Measurements from ENCODE around the gene SLC31A2.

The SLC31A2 gene

DNA sequence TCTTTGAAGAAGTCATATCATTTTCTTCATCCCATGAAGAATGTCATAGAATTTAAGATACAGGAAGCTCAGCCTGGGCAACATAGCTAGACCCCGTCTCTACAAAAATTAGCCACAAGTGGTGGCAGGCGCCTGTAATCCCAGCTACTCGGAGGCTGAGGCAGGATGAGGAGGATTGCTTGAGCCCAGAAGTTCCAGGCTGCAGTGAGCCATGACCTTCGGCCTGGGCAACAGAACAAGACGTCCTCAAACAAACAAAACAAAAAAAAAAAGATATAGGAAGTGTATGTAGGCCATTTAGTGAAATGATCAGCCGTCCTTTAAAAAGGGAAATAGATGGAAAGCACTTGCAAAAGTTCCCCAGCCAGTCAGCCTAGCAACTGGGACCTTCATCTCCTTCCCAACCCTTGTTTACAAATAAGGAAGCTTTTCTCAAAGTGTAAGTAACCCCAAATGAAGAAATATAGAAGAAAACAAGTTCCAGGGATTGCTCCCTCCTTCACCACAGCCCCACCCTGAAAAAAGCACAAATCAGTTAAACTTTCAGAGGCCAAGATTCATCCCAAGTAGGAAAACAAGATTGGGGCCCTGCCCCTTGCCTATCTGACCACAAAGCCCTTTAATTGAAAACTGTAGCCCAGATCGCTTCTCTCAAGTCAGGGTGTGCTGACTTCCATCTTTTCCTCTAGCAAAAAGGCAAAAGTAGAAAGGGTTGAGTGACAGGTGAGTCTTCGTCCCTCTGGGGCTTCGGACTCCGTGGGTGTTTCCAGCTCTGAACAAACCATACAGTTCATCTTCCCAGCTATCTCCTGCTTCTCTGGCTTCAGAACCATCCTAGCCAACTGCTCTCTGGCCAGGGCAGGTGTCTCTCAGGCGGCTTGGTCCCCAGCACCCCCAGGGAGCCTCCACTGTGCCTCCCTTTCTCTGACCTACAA, 1.2 kb downstream of the SLC31A2 start:
- no peak for DNase-seq

DNA sequence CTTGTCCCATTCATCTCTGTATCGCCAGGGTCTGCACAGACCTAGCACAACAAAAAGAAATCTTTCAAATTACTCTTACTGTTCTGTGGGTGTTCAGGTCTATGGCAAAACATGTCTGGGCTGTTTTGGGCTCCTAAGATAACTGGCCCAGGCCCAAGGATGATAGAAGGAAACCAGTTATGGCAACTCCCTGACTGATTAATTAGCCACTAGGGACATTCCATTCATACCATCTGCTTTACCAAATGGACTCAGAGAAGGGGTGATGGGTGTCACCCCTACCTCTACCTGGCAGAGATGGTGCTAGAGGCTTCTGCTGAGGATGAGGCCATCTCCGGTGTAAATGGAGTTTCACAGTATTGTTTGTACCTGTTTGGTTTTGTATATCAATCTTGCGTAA, 1.9 kb downstream of the SLC31A2 start:
- no peak for DNase-seq

DNA sequence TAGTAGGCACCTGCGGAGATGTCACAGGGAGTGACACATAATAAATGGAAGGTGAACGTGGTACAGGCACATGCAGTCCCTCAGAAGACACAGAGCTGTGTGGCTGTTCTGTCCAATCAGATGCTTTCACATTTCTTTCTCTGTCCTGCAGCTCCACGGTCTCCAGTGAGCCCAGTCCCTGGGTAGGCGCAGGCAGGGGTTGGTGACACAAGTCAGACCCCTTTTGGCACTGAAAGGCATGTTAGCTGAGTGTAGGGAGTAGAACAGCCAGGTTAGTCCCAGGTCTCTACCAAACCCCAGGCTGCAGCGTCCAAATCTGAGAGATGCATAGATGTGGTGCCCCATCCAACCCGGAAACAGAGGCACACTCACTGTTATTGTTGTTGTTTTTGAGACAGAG, 2.8 kb downstream of the SLC31A2 start:
- no peak for DNase-seq

DNA sequence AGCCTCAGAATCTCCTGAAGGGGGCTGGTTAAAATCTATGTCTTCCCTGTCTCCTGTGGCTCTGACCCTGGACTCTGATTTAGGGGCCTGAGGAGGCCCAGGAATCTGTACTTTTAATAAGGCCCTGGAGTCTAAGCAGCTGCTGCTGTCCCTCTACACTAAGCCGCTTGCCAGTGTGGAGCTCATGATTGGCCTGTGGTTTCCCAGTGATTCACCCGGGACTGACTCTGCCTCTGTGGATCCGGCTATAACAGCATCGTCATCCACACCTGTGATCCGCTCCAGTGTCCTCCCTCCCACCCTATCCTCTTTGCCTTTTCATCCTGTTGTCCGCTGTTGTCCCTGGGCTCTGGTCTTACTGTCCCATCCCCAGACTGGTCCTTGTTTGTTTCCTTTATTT, 3.7 kb downstream of the SLC31A2 start:
- DNase-seq: no peak

DNA sequence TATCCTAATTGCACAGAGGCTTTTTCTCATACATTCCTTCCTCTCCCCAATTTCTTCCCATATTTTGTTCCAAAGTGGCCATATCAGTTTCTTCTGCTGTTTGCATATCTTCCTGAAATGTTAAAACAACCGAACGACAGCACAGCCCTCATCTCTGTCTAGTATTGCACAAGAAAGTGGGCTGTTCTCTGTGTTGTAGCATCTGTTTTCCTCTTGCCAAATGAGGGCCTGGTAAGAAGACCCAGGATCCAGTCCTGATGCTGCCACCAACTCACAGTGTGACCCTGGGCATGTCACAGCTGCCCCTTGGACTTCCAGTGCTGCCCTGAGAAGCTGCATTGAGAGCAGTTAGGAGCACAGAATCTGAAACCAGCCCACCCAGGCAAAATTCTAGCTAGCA, 4.1 kb downstream of the SLC31A2 start:
- DNase-seq: no peak

DNA sequence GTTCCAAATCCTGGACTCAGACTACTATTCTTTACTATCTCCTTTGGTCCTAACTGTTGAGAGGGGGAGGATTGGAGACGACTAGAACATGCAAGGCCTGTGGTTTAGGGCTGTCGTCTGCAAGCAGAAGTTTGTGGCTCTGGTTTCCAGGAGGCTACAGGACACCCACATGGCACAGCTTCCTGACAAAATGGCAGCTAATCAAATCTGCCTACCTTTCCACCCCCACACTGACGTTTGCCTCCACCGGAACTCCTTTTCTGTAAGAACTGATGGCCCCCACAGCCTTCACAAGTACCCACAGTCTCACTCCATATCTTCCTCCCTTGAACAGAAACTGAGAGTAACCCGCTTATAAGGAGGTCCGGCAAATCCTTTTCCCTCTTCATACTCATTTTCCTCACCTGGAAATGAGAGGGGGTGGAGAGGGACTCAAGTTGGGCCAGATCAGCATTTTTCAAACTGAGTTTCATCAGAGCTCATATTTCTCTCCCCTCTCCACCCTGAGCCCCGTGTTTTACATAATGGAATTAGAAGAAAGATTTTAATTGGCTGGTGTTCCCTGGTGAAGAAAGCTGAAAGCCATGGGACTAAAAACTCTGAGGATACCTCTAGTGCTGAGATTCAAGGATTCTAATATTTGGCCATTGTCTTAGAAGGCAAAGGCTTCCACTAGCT, 5.2 kb downstream of the SLC31A2 start:
- DNase-seq: peak; percentile 41

DNA sequence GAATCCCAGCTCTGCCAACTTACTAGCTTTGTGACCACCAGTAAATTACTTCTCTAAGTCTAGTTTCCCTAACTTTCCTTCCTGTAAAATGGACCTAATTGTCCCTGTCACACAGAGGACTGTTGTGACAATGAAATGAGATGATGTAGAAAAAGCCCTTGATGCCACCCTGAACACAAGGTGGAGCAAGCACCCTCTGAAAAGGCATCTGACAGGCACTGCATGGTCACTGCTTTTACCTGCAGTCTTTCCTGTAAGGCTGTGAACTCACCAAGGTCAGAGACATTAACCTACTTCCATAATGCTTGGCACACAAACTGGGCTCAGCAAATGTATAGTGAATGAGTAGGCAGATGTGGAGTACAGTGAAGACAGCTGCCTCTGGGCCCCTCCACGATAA, 6.1 kb downstream of the SLC31A2 start:
- DNase-seq: peak; percentile 2

DNA sequence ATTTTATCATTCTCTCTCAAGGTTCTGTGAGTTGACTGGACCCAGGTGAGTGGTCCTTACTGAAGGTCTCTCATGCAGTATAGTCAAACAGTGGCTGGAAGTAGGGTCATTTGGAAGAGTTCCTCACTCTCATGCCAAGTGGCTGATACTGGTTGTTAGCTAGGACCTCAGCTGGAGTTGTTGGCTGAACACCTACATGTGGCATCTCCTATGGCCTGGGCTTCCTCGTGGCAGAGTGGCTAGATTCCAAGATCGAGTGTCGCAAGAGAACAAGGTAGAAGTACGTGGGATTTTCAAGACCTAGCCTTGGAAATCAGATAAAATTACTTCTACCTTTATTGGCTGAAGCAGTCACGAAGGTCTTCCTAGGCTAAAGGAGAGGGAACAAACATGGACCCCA, 7.6 kb downstream of the SLC31A2 start:
- no peak for DNase-seq

DNA sequence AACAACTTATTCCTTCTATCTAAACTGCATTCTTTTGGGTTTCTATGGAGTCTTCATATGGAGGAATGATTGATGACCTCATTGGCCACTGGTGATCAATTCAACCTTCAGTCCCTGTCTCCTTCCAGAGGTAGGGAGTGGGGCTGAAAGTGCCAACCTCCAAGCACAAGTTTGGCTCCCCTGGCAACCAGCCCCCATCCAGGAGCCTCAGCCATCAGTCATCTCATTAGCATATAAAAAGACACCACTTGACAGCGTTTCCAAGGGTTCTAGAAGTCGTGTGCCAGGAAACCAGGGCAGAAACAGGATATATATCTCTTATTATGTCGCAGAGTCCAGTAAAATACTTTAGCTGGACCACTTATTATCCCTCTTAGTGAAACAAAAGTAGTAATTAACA, 9.8 kb downstream of the SLC31A2 start:
- no peak for DNase-seq

DNA sequence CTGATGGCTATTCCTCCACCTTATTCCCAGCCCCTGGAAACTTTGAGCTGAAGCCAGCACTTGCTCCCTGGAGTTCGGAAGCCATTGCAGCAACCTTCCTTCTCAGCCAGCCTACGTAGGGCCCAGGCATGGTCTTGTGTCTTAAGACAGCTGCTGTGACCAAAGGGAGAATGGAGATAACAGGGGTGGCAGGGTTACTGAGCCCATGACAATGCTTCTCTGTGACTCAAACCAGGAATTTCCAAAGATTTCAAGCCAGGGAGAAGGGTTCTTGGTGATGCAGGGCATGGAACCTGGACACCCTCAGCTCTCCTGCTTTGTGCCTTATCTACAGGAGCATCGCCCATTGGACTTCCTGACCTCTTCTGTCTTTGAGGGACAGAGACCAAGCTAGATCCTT, 12.2 kb downstream of the SLC31A2 start:
- DNase-seq: no peak

DNA sequence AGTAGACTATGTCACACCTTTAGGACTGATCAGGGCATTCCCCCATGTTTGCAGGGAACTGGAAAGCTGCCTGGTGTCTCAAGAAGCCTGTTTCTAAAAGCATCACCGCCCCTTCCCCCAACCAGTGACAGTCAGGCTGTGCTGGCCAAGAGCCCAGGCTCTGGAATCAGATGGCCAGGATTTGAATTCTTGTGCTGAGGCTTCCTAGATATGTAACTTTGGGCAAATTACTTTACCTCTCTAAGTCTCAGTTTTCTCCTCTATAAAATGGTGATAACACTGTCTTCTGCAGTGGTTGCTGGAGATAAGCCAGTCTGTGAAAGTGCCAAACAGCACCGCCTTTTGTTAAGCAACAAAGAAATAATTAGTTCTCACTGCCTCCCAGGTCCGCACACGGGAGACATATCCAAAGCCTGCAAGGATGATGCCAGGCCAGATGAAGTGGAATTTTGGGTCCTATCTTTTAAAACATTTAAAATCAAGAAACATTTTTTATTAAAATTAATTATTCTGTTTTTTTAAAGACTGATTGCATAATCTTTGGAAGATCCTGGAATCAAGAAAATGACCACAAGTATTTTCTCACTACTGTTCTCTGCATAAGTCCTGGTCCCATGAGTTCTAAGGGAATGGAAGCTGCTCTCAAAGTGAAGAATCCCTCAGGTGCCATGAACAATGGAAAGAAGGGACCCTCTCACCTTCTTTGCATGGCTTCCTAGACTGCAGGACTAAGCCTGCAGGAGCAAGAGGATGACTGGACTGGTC, 13.9 kb downstream of the SLC31A2 start:
- DNase-seq: no peak

DNA sequence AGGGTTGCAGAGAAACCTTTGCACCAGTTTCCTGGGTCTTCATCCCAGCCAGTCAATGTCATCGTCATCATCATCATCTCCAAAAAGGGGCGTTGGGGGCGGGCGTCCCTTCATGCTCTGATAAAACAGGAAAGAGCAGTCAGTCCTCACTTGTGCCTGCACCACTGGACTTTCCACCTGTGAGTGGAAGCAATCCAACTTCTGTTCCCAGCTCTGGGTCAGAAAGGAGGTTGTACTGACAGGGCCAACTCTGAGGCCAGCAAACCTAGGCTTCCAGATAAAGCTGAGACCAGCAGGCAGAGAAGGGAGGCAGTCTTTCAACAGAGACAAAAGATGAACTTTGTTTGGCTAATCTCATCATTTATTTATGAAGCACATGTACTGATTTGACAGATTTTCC, 15.2 kb downstream of the SLC31A2 start:
- DNase-seq: no peak

DNA sequence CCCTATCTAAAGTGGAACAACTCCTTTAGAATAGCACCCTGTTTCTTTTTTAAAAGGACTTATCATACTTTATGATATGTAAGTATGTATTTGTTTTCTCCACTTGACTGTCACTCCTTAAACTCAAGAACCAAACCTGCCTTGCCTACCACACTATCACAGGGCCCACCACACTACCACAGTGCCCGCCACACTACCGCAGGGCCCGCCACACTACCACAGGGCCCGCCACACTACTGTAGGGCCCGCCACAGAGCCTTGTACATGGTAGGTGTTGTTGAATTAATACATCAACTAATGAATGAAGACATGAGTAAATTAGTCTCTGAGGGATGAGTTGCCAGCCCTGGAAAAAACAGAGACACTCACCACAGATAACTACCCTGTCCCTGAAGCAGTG, 18.0 kb downstream of the SLC31A2 start:
- no peak for DNase-seq

DNA sequence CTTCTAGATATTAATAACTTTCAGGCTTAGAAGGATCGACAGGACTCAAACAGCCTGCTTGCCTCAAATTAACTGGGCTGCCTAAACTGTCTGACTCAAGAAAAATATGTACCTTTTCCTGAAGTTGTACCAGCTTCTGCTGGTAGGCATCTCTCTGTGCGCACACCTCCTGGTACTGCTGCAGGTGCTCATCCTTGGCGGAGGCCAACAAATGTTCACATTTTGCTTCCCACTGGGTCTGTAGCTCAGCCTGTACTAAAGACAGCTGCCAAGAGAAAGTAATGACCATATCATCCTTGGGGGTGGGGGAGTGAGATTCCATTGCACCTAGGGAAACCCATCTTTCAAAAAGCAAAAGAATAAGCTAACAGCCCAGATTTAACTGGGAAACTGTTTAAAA, 22.5 kb downstream of the SLC31A2 start:
- no peak for DNase-seq

DNA sequence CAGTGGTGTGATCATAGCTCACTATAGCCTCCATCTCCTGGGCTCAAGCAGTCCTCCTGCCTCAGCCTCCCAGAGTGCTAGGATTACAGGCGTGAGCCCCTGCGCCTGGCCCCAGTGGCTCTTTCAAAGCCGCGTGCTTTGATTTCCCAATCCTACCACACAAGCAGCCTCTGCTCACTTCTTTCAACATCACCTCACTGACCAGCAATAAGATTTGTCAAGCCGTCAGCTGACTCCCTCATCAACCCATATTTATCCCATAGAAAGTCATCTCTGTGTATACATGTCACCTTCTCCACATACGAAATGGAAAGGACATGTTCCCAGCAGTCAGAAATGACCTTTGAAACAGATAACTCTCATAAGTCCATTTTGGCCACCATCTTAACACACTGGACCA, 26.0 kb downstream of the SLC31A2 start:
- no peak for DNase-seq

DNA sequence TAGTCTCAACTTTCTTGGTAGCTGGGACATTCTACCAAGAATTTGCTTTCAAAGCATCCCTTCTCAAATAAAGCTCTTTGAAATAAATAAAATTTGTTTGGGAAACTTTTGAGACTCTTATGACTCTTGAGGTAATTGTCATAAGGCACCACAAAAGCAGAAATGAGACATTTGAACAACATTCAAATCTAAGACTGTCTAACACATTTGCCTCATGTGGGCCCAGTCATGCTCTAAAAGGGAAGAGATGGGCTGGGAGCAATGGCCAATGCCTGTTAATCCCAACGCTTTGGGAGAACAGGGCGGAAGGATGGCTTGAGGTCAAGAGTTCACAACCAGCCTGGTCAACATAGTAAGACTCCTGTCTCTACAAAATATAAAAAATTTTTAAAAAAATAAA, 26.4 kb downstream of the SLC31A2 start:
- no peak for DNase-seq

DNA sequence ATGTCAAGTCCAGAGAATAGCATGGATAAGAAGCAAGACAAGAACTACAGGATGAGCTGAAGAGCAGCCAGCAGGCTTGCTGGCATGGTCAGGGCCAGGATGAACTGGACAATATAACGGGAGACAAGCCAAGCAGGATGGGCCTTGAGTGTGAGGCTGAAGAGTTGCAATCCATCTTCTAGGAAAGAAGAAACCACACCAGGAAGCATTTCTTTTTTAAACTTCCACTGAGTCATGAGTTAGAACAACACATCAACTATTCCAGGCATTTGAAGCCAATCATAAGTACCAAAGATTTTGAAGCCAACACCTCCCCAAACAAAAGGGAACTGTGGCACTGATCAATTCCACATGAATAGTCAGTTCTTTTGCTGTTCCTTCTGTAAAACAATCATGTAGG, 27.3 kb downstream of the SLC31A2 start:
- no peak for DNase-seq

DNA sequence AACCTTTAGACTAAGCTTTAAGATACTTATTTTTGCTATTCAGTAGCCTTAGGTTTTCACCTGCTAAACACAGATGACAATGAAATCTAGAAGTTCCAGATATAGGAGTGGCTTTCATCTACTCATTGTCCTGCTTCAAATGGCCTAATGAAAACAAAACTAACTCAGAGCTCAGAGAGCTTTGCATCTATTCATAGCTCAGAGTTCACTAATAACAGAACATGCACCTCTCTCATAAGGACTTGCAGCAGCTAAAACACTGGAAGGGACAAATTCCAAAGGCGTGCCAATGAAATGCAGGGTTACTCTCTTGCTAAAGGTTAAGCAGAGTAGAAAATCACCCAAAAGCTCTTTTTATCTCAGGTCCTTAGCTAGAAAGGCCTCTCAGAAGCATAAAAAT, 29.0 kb downstream of the SLC31A2 start:
- no peak for DNase-seq

DNA sequence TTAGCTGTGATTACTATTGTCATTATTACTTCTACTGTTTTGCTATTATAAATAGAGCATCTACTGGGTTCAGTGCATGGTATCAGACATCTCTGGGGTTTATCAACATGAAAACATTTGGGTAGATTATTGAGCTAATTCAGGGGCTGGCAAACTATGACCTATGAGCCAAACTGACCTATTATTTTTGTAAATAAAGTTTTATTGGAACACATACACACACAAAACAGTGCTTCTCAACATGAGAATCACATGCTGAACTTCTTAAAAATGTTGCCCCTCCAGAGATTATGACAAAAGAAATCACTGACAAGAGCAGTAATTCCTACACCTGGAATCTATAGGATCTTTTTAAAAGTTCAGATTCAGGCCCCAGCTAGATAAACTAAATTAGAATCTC, 30.4 kb downstream of the SLC31A2 start:
- no peak for DNase-seq

DNA sequence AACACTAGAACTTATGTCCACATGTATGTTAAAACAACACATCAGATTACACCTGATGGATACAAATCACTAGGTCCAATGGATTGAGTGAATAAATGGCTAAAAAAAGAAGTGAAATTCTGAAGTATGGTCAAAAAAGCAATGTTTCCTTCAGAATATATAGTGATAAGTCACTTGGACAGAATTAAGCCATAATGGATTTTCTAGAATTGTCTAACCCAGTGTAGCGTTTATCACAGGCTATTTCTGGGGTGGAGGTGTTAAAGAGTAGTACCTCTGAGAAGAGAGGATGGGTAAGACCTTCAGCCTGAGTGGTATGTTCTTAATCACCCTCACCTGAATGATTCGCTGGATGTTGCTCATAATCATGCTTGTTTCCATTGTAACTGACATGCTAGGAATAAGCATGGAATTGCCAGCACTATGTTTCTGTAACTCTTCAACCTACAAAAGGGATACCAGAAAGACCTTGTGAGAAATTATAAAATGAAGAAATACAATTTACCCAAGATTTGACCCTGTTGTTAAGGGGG, 33.2 kb downstream of the SLC31A2 start:
- no peak for DNase-seq

DNA sequence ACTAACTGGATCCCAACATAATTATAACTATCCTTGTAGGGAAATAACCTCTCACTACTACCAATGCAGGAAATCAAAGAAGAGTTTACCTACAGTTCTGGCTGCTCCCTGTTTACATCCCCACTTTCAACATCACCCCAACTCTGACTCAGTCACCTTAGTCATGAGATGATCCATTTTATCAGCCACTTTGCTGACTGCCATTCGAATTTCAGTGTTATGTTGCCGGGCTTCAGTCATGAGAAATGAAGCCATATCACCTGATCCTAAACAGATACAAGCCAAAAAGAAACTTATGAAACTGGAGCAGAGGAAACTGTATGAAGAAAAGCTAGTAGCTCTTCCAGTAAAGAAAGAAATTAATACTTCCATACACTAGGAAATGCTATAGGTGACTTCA, 33.7 kb downstream of the SLC31A2 start:
- DNase-seq: no peak

DNA sequence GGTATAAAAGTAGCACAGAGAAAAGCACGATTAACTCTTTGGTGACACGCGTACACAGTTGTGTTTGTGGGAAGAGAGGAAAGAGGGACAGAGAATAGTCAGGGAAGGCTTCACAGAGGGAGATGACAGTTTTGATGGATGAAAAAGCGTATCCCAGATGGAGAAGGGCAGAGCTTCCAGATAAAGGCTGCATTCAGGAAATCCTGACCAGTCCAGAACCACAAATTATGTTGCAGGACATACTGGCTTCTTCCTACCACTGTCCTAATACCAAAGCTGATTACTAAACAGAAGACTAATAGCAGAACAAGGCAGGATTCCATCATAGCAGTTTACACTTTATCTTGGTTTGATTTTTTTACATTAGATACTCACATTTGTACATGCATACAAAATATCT, 34.5 kb downstream of the SLC31A2 start:
- DNase-seq: no peak

DNA sequence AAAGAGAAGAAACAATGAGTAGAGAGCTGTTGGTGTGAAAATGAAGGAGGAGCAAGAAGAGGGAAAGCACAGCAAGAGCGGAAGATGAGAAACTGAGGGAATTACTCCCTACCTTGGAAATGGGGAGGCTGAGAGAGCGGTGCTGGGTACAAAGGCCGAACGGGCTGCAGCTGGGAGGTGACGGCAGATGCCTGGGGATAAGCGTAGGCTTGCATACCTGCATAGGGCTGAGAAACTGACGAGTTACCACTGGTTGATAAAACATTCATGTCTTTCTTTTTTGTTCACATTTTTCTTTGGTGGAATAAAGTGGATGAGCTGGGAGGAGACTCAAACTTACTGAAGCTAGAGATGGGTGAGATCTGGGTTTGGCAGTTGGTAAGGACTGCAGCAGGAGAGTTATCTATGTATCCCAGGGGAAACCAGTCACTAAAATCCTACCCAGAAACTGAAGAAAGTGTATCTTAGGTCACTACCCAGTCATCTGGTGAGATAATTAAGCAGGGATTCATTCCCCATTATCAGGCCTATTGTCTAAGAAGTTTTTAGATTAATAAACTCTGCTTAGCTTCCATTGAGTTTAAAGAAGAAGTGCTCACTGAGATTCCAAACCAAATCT, 35.4 kb downstream of the SLC31A2 start:
- DNase-seq: no peak
